NCI-H2107 treated with DMSO at 0.1 percent for 48 hours (cell line): ENCODE results near the gene ATIC.
A peak's percentile ranks its signal among the peaks of the same experiment; 100 is the strongest.
"Not testable (repeated sequence)": the region's sequence is repeated elsewhere in the genome, so short reads cannot be mapped to it uniquely, and the experiment has no call there.

ENCODE experiments used
- DNase-seq: peaks from one replicate; lab custom pipeline; 2025; ENCODE audit not compliant: unreplicated experiment; lab: John Stamatoyannopoulos, UW

The ATIC gene

DNA sequence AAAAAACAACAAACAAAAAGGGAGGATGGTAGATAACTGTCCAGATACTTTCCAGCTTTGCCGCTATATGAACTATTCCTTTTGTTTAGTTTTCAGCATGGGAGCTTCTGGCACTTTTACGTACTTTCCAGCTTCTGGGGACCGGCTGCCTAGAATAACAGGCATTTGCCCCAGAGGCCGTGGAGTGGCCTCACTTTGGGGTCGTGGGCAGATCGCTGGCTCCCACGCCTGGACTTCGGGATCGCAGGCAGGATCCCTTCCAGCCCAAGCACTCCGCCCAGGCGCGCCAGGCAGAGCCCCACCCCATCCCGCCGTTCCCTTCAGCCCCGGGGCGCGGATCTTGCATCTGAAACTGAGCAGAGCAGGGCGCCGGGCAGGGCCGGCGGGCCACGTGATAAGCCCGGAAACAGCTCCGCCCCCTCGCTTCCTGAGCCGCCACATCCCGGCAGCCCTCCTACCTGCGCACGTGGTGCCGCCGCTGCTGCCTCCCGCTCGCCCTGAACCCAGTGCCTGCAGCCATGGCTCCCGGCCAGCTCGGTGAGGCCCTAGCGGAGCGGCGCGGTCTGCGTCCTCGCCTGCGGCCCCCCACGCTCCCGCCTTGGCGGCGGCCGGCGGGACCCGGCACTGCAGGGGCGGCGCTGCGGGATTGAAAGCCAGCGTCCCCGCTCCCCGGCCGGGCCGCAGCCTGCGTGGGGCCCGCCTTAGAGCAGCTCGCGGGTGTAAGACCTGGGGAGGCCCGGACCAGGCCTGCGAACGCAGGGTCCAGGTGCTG, at the start of gene ATIC:
Gene ATIC (plus strand): TSS at position 435 of the 772 bp plus-strand sequence. CDS start 84 bp downstream, at position 519.
- DNase-seq, result peak; percentile 74

DNA sequence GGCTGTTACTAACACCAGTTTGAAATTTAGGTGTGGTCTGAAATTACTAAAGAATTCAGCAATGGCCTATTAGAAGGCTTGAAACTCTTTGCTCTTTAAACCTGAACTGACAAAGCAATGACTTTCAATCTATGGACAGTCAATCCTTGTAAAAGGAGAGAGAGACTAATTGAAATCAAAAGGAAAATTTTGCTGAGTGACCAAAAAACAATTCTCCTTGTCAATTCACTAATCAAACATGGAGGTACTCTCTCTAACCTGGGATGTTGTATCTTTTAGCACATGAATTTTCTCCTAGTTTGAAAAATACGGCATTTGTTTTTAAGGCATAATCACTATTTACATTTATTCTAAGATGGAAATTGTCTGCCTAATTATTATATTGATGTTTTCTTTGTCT, 49.6 kb upstream of the ATIC start:
- no peak for DNase-seq

GRCh38 chr2:215262741-215263362, 49.0 kb upstream of the ATIC start:
- DNase-seq, result no peak

DNA sequence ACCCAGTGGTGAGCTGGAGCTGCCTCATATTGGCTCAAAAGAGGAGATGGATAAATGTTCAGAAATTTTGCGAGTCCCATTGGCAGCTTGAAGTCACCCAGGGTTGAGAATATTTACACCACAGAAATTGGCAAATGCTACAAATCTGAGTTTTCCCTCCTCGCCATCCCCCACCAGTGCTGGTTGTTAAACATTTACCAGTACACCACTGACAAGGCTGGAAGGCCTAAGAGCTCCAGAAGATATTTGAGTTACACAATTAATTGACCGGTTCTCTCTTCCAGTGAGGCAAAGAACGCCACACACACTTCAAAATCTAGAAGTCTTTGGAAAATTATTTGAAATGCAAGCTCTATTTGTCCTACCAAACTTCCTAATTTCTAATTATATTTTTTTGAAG, 47.5 kb upstream of the ATIC start:
- DNase-seq, result no peak

DNA sequence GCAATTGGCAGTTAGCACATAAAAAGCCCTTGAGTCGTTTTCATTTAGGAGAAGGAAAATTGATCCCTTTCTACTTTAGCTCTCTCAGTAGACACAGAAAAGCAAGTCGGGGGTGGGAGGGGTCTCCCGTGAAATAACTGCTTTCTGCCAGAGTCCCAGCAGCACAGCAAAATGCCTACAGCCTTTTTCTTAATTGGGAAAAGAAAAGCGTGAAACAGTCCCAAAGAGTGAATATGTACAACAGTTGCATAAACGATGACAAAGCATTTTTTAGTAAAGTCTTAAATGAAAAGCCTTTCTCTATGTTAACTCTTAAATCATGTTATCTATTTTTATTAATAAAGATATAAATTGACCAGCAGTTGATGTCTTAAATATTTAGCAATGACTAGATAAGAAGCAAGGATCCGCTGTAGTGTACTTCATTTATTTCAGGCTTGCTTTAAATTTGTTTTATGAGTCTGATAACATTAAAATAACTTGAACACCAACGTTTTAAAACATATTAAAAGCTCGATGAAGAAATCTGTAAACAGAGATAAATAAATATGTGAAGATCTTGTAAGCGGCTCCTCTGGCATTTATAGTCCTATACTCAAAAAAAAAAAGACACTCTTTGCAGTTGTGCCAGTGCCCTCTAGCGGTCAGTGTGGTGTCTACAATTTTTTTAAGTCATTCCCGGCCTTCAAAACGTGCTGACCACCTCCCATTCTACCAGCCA, 42.3 kb upstream of the ATIC start:
- DNase-seq, result peak; percentile 55

- DNase-seq, result no peak
Measured at GRCh38 chr2:215270118-215270451, 41.8 kb upstream of the ATIC start.

- DNase-seq, result no peak
Measured at GRCh38 chr2:215271446-215271845, 40.4 kb upstream of the ATIC start.

DNA sequence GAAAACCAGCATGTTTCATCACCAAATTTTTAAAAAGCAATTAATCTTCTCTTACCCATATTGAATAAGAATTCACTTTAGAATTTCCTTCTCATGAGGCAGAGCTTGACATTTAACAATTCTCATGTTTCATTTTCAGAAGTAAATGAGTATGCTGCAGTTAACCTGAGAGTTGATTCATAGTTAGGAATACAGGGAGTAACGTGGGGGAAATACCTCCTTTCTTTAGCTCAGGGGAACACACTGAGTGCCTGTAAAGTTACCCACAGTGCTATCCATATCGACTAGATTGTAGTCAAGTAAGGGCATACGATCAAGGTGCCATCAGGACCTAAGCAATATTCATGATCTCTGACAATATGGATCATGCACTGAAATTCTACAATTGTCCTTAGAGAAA, 38.9 kb upstream of the ATIC start:
- no peak for DNase-seq

GRCh38 chr2:215274829-215275228, 37.0 kb upstream of the ATIC start:
- DNase-seq, result no peak

- DNase-seq, result no peak
Measured at GRCh38 chr2:215275824-215276223, 36.0 kb upstream of the ATIC start.

DNA sequence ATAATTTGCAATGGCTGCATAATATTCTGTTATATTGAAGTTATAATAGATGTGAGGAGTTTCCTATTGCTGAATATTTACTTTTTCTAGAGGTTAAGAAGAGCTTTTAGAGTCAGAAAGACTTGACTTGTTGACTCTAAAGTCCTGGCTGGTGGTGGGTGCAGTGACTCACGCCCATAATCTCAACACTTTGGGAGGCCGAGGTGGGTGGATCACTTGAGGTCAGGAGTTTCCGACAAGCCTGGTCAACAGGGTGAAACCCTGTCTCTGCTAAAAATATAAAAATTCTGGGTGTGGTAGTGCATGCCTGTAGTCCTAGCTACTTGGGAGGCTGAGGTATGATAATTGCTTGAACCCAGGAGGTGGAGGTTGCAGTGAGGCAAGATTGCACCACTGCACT, 33.9 kb upstream of the ATIC start:
- no peak for DNase-seq

DNA sequence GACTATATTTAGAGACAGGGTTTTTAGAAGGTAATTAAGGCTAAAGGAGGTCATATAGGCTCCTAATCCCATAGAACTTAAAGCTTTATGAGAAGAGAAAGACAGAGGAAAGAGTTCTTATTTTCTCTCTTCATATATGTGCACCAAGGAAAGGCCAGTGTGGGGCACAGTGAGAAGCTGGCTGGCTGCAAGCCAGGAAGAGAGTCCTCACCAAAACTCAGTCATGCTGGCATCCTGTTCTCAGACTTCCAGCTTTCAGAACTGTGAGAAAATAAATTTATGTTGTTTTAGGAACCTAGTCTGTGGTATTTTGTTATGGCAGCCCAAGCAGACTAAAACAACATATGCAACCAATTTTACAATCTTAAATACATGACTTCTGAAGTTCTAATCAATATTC, 31.5 kb upstream of the ATIC start:
- DNase-seq, result no peak

DNA sequence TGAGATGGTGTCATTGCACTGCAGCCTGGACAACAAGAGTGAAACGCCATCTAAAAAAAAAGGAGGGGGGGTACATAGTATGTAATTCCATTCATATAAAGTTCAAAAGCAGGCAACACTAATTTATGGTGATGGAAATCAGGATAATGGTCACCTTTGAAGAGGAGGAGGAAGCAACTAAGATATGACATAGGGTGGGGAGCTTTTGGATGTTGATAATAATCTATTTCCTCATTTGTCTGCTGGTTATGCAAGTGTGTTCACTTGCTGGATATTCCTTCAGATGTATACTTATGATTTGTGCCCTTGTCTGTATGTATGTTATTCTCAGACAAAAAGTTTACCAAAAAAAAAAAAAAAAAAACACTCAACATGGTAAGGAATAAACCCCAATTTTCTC, 28.6 kb upstream of the ATIC start:
- DNase-seq, result no peak

DNA sequence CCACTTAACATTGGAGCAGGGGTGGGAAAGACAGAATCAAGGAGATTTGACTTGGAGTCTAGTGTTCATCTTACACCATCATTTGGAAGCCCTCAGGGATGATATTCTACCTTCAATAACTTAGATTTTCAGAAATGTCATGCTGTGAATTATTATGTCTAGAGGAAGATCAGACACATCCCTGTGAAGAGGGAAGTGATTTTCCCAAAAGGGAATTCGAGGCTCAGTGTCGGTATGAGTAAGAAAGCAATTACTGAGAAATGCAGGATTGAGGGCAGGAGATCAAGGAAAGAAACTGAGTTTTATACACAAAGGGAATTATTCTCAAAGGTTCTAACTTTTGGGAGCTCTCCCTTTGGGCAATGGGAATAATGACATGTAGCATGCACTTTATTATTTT, 25.6 kb upstream of the ATIC start:
- DNase-seq, result no peak

DNA sequence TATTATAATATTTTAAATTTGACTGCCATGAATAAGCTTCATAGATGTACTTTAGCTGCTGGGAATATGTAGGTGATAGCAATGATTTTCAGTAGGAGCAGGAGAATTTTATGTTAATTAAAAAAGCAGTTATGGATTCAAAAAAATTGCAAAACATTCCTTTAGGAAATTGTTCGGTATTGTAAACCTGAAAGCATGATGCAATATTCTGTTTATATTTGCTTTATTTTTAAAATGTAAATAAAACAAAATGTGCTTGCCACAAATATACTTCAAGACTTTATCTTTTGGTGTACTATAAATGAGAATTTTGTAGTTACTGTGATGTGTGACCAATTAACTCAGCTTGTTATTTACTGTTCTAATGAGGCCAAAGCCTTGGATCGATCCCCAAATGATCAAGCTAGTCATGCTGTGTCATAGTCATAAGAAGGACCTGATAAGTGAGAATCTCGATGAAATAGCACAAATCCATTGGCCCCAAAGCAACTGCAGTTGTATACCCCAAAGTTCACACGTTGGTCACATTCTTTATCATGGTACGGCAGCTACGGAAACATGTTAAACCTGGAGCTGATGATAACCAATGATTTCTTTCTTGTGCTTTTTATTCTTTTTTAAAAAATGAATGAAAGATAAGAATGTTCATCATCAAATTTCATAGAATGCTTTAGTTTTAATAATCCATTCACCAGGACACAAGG, 23.6 kb upstream of the ATIC start:
- DNase-seq, result no peak

GRCh38 chr2:215290980-215291599, 20.8 kb upstream of the ATIC start:
- no peak for DNase-seq

GRCh38 chr2:215293879-215294278, 18.0 kb upstream of the ATIC start:
- DNase-seq, result peak; percentile 51

DNA sequence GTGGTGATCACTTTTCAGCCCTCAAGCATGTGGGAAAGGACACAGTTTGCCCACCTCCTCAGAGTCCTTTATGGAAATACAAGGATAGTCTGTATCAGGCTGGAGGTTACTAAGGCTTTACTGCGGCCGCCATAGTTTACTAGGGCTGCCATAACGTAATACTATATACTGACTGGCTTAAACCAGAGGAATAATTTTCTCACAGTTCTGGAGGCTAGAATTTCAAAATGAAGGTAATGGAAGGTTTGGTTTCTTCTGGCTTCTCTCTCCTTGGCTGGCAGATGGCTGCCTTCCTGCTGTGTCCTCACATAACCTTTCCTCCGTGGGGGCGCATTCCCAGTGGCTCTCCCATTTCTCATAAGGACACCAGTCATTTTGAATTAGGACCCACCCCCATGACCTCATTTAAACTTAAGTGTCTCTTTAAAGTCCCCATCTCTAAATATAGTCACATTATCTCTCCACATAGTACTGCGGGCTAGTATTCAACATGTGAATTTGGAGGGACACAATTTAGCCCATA, 12.5 kb upstream of the ATIC start:
- no peak for DNase-seq

GRCh38 chr2:215301994-215302393, 9.9 kb upstream of the ATIC start:
- no peak for DNase-seq

DNA sequence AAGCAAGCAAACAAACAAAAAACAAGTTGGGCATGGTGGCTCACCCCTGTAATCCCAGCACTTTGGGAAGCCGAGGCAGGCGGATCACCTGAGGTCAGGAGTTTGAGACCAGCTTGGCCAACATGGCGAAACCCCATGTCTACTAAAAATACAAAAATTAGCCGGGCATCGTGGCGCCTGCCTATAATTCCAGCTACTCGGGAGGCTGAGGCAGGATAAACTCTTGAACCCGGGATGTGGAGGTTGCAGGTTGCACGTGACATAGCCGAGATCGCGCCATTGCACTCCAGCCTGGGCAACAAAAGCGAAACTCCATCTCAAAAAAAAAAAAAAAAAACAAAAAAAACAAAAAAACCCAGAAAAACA, 617 bp upstream of the ATIC start:
- not testable (repeated sequence) for DNase-seq

DNA sequence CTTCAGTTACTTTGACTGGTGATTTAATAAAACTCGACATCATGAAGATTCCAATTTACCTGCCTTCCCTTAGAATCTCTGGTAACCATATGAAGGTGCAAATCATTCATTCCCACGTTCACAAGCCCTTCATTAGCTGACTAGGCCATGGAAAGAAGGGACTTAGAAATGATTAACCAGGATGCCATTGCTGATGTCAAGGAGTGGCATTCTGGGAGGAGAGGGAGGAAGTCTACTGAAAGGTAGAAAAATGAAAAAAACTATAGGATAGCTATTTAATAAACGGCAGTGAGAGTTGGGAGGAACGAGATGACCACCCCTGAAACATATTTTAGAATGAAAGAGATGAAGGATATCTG, 1.4 kb downstream of the ATIC start:
- DNase-seq, result no peak
